ENCODE results near the gene TACC2.
"Not testable (repeated sequence)": the region's sequence is repeated elsewhere in the genome, so short reads cannot be mapped to it uniquely, and the experiment has no call there.

The TACC2 gene

DNA sequence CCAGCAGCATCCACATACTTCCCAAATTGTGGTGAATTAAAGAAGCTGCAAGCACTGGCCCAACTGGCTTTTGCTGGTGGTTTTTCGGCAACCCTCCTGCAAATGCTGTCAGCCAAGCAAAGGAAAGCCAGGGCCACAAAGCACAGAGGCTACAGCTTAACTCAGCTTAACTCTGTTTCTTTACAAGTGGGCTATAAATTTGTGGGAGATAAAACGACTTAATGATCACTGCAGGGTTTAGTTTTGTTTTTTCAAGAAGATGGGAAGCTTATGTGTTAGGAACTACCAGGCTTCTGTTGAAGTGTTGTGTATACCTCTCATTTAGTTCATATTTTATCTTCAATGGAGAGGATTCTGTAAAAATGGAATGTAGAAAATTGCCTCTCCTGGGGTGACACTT lies 110.6 kb downstream of the TACC2 start:
- DNase-seq (ENCODE audit: extremely low read depth, insufficient read length) = no peak
- H3K4me3 ChIP-seq (replicated peaks; ENCODE audit: low read depth, low read length) = no peak overlapping the region
- peaks cover 3% of the 10 kb centered on the region; the same call in 1 of the 2 replicates for H3K27me3 ChIP-seq (replicated peaks; ENCODE audit: control insufficient read depth, insufficient read depth, low read length)
- H3K36me3 ChIP-seq (ENCODE audit: control insufficient read depth, insufficient read depth, low read length) = no peaks in the 10 kb centered on the region
- TF ChIP-seq, protein P1, sequence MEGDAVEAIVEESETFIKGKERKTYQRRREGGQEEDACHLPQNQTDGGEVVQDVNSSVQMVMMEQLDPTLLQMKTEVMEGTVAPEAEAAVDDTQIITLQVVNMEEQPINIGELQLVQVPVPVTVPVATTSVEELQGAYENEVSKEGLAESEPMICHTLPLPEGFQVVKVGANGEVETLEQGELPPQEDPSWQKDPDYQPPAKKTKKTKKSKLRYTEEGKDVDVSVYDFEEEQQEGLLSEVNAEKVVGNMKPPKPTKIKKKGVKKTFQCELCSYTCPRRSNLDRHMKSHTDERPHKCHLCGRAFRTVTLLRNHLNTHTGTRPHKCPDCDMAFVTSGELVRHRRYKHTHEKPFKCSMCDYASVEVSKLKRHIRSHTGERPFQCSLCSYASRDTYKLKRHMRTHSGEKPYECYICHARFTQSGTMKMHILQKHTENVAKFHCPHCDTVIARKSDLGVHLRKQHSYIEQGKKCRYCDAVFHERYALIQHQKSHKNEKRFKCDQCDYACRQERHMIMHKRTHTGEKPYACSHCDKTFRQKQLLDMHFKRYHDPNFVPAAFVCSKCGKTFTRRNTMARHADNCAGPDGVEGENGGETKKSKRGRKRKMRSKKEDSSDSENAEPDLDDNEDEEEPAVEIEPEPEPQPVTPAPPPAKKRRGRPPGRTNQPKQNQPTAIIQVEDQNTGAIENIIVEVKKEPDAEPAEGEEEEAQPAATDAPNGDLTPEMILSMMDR (IDR thresholded peaks at IDR 0.05; ENCODE audit: insufficient read depth, low read length, poor library complexity, severe bottlenecking) = no peak

DNA sequence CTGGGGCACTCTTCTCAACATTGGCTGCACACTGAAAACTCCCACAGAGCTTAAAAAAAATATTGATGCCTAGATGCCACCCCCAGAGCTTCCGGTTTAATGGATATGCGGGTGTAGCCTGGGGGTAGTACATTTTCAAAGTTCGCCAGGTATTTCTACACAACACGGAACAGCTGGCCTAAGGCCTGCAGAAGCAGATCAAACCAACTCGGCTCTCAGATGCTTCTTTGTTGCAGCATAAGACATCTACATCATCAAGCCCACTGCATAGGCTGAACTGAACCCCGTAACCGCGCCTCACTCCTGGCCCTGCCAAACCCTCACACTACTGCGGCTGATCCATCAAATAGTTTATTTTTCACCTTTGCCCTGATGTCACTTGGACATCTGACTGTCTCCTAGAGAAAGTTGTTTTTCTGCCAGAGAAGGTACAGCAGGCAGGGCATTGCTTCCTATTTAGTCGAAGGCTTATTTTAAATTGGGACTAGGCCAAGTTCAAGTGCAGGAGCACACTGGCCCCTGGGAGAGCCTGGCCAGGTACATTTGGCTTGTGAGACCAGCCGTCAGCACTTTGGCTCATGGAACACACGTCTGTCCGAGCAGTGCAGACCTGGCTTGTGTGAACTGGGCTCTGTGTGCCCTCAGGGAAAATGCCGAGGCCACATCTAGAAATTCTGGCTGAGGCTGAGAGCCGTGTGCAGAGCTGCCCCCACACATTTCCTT lies 113.3 kb downstream of the TACC2 start:
- H3K27me3 ChIP-seq (replicated peaks; ENCODE audit: control insufficient read depth, insufficient read depth, low read length) = peaks cover 3% of the 10 kb centered on the region; the same call in 1 of the 2 replicates
- DNase-seq (ENCODE audit: extremely low read depth, insufficient read length) = no peak
- no peaks in the 10 kb centered on the region for H3K36me3 ChIP-seq (ENCODE audit: control insufficient read depth, insufficient read depth, low read length)
- TF ChIP-seq, protein P1 (IDR thresholded peaks at IDR 0.05; ENCODE audit: insufficient read depth, low read length, poor library complexity, severe bottlenecking) = no peak
- H3K4me3 ChIP-seq (replicated peaks; ENCODE audit: low read depth, low read length) = no peak overlapping the region

DNA sequence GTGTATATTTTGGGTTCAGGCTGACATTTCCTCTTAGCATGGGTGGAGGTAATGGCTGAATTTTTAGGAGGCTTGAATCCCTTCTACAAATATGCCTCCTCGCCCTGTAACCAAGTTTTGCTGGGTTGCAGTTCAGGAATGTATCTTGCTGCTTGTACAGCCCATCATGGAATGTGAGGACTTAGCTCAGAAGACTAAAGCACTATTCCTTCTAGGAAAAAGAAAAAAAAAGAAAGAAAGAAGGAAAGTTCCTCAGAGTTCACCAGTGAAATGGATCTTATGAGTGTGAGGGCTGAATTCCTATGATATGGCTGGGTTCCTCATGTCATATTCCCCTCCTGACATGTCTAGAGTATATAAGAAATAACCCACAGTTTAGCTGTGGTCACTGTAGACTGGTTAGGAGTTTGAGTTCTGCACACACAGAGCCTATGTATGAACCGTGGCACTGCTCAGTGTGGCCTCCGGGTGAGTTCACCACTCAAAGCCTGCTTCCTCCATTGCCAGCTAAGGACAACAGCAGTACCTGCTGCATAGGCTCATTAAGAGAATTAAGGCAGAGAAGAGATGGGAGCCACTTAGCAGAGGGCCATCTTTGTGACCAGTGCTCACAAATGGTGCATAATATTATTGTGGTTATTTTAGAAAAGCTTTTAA lies 114.0 kb downstream of the TACC2 start:
- H3K27me3 ChIP-seq (replicated peaks; ENCODE audit: control insufficient read depth, insufficient read depth, low read length) = peaks cover 1% of the 10 kb centered on the region; the same call in 1 of the 2 replicates
- TF ChIP-seq, protein P1 (IDR thresholded peaks at IDR 0.05; ENCODE audit: insufficient read depth, low read length, poor library complexity, severe bottlenecking) = no peak
- no peaks in the 10 kb centered on the region for H3K36me3 ChIP-seq (ENCODE audit: control insufficient read depth, insufficient read depth, low read length)
- no peak overlapping the region for H3K4me3 ChIP-seq (replicated peaks; ENCODE audit: low read depth, low read length)
- DNase-seq (ENCODE audit: extremely low read depth, insufficient read length) = no peak

DNA sequence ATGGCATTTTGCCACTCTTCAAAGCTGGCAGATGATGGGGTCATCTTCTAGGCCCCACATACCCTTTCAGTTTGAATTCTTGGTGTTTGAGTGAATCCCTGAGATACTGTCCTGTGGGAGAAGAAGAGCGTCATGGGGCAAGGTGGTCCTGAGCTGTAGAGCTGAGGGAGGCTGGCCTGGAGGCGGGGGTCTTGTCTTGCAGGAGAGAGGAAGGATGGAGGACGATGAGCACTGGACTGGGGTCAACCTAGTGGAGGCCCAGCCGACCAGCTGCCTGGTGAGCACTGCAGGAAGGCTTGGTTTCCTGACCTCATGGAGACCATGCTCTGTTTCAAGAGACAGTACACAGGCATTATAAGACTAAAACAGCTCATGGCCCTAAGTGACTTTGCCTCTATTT lies 114.6 kb downstream of the TACC2 start:
- Histone ChIP-seq H3K27me3 (replicated peaks; ENCODE audit: control insufficient read depth, insufficient read depth, low read length) (peaks cover 1% of the 10 kb centered on the region; the same call in 1 of the 2 replicates), H3K36me3 (ENCODE audit: control insufficient read depth, insufficient read depth, low read length) (no peaks in the 10 kb centered on the region), H3K4me3 (replicated peaks; ENCODE audit: low read depth, low read length) (no peak overlapping the region)
- TF ChIP-seq, protein P1 (IDR thresholded peaks at IDR 0.05; ENCODE audit: insufficient read depth, low read length, poor library complexity, severe bottlenecking) = no peak
- no peak for DNase-seq (ENCODE audit: extremely low read depth, insufficient read length)

DNA sequence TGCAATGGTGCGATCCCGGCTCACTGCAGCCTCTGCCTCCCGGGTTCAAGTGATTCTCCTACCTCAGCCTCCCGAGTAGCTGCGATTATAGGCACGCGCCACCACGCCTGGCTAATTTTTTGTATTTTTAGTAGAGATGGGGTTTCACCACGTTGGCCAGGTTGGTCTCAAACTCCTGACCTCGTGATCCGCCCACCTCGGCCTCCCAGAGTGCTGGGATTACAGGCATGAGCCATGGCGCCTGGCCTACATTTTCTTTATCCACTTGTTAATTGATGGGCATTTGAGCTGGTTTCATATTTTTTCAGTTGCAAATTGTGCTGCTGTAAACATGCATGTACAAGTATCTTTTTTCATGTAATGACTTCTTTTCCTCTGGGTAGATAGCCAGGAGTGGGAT lies 119.8 kb downstream of the TACC2 start:
- not testable (repeated sequence) for H3K27me3 ChIP-seq (replicated peaks; ENCODE audit: control insufficient read depth, insufficient read depth, low read length); H3K4me3 ChIP-seq (replicated peaks; ENCODE audit: low read depth, low read length); H3K36me3 ChIP-seq (ENCODE audit: control insufficient read depth, insufficient read depth, low read length); DNase-seq (ENCODE audit: extremely low read depth, insufficient read length)

DNA sequence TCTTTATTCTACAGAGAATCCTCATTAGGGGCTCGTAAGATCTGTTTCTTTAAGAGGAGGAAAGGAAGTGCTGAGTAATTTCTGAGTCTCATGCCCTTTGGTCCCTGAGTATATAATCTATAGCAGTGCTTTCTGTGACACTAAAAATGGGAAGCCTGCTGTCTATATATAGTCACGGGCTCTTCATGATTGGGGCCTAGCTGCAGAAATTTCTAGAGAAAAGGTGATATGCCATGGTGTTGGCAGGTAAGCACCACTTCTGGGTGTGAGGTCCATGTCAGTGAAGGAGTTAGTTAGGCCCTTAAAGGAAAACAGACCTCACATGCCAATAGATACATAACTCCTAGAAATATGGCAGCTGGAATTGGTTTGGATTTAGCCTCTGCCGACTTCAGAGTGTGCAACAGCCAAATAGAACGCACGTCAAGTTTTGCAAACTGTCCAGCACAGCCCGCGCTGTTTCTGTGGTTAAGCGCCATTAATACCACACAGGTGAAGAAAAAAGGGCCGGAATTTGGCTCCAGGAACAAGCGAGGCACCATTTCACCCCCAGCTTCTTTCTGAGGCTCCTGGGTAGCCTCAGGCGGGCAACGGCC lies 123.2 kb downstream of the TACC2 start:
- no peak for DNase-seq (ENCODE audit: extremely low read depth, insufficient read length)
- H3K4me3 ChIP-seq (replicated peaks; ENCODE audit: low read depth, low read length) = no peak overlapping the region
- H3K36me3 ChIP-seq (ENCODE audit: control insufficient read depth, insufficient read depth, low read length) = no peaks in the 10 kb centered on the region
- TF ChIP-seq, protein P1 (IDR thresholded peaks at IDR 0.05; ENCODE audit: insufficient read depth, low read length, poor library complexity, severe bottlenecking) = no peak
- H3K27me3 ChIP-seq (replicated peaks; ENCODE audit: control insufficient read depth, insufficient read depth, low read length) = no peaks in the 10 kb centered on the region
